ENCODE results near the gene RNF157.

Gene RNF157

DNA sequence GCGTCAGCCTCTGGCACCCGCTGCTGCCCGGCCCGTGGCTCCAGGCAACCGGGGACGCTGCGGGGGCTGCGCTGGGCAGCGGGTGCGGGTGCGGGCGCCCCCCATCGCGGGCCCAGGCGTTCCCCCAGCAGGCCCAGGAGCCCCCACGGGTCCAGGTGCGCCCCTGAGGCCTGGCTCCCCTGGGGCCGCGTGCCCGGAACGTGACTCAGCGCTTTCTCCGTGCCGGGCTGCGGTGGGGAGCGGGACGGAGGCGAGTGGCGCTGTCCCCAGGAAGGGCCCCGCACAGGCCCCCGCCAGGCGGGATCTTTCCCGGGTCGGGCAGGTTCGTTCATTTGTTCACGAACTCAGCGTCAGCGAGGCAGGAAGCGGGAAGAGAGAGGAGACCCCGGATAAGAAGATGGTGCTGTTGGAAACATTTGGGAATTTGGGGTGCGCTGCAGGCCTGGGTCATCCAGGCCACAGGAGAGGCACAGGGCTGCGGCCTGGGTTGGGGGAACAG, 118.3 kb downstream of the RNF157 start:
- DNase-seq = no peak

DNA sequence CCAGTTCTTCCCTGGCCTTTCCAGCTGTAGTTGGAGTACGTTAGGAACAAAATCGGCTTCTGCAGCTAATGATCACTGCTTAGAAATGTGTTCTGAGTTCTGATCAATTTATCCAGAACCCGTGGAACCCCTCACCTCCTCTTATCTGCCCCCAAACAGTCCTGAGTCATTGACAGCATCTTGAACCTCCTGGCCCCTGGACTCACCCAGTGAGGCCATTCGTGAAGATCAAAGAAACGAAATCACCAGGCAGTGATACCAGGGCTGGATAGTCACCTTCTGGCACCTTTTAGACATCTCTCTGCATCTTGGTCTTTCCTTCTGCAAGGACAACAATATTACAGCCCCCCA, 119.7 kb downstream of the RNF157 start:
- no peak for DNase-seq

DNA sequence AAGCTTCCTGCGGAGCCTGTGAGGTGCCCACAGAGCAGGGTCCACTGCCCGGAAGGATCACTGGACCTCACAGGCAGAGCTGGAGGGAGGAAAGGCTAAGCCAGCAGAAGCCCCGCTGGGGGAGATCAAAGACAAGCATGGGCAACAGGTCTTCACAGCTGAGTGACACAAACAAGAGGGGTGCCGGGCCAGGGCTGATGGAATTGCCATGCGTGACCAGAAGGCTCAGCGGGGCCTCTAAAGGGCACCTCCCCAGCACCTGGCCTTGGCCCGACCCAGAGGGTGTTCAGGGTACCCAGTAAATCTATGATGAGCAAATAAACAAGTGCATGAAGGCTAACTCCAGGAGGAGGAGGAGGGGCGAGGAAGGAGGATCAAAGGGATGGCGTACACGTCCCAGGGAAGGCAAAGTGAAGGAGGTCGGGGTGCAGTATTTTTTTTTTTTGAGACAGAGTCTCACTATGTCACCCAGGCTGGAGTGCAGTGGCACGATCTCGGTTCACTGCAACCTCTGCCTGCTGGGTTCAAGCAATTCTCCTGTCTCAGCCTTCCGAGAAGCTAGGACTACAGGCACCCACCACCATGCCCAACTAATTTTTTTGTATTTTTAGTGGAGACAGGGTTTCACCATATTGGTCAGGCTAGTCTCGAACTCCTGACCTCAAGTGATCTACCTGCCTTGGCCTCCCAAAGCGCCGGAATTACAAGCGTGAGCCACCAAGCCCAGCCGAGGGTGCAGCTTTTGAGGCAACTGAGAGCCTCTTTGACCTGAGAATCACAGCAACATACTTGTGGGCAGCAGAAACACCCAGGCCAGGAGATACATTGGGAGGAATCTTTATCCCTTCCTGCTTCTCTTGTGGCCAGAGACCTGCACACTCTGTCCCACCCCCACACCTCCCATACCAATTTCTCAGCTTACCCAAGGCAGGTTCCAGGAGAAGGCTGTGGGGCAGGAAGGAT, 120.6 kb downstream of the RNF157 start:
- no peak for DNase-seq

DNA sequence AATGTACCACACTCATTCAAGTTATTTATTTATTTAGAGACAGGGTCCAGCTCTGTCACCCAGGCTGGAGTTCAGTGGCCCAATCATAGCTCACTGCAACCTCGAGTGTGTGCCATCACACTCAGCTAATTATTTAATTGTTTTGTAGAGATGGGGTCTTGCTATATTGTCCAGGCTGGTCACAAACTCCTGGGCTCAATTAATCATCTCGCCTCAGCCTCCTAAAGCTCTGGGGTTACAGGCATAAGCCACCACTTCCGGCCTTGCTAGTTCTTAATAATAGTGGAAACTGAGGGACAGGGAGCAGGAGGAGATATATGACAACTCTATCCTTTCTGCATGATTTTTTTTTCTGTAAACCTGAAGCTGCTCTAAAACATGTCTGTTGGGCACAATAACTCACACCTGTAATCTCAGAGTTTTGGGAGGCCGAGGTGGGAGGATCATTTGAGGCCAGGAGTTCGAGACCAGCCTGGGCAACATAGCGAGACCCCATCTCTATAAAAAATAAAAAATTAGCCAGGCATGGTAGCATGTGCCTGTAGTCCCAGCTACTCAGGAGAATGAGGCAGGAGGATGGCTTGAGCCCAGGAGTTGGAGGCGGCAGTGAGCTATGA, 125.0 kb downstream of the RNF157 start:
- no peak for DNase-seq

DNA sequence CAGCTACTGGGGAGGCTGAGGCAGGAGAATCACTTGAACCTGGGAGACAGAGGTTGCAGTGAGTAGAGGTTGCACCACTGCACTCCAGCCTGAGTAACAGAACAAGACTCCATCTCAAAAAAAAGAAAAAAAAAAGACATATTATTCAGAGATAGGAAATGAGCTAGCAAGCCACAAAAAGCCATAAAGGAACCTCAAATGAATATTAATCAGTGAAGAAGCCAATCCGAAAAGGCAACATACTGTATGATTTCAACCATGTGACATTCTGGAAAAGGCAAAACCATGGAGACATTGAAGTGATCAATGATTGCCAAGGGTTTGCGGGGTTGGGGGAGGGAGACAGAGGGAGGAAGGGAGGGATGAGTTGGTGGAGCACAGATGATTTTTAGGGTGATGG, 128.3 kb downstream of the RNF157 start:
- no peak for DNase-seq

DNA sequence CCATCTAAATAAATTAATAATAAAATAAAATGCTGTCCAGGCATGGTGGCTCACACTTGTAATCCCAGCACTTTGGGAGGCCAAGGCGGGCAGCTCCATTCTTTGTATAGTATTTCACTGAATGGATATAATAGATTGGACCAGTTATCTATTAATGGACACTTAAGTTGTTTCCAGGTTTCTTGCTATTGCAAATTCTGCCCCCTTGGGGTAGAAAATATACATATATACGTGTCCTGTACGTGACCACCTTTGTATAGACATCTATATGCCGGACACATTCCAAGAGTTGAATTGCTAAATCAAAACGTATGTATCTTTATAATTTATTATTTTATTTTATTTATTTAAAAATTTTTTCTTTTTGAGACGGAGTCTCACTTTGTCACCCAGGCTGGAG, 132.8 kb downstream of the RNF157 start:
- DNase-seq = no peak

DNA sequence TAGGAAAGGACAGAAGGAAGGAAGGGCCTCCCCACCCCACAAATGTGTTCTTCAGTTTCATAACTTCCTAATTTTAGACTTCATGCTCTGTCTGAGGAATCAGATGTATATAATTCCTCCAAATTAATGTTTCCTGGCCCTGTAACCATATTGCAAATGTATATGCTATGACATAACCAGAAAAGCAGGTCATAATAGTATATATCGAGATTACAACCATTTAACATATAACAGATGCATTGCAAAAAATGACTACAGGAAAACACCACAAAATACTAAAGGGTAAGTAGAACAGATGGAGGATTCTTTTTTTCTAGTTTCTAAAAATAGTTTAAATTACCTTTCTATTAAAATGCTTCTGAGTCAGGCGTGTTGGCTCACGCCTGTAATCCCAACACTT, 133.6 kb downstream of the RNF157 start:
- no peak for DNase-seq

DNA sequence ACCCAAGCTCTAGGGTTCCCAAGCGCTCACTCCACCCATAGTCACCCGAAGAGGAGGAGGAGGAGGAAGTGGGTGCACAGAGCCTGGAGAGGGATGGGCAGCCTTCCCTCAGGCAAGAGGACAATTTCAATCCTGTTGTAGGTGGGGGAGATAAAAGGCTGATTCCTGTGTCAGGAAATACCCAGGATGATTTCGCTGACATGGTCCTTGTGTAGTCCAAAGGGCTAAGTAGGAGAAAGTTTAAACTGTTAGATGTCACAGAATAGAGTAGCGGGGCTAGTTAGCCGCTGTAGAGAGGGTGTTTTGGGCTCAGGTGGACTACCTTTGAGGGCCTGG, 135.4 kb downstream of the RNF157 start:
- DNase-seq = no peak

DNA sequence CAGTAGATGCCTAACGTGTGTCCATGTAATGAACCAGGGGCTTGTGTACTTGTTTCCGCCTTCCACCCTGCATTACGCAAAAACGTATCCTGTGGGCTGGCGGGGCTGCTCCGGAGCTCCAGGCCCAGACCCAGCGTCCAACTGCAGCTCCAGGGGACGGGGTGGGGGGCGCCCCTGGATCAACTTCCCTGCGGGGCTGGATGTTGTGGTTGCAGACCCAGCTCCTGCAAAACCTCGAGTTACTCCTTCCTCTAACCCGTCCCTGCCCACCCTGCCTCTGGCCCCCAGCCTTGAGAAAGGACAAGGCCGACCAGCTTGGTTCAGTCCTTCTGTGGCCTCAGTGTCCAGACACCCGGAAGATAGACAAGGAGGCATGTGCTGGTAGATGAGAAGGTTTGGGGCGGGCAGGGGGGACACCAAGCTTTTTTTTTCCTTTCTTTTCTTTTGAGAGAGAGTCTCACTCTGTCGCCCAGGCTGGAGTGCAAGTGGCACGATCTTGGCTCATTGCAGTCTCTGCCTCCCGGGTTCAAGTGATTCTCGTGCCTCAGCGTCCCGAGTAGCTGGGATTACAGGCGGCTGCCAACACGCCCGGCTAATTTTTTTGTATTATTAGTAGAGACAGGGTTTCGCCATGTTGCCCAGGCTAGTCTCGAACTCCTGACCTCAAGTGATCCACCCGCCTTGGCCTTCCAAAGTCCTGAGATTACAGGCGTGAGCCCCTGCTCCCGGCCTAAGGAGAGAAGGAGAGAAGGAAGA, 136.0 kb downstream of the RNF157 start:
- DNase-seq = no peak

DNA sequence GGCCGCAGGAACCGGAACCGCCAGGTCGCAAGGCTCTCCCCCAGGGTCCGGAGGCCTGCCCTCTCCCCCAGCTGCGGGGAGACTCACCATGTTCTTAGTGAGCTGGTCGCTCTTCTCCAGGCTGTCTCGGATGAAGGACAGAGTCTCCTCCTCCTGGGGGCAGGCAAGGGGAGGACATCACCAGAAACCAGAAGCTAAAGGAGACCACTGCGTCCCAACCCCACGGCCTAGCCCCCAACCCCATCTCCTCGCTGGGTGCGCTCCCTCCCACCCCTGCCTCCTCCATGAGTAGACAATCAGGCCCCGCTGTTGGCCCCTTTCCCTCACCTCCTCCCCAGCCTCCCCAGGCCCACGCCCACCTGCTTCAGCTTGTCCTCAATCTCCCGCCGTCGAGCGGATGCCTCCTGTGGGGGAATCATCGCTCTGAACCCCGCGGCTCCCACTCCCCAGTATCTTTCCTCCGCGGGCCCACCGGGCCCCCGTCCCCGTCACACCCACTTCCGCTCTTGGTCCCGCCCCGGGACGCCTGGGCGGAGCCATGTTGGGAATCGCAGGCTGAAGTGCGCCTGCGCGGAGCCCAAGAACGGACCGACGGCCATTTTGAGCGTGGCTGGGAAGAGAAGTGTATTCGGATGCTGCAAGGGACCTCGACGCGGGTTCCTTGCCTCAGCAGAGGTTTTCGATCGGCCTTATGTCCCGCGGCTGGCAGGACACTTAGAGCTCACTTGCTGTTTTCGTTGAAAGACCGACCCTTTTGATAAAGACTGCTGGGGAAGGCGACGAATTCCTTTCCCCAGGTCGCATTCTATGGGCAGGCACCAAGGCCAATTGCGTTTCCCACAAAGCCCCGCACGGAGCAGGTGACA, 136.8 kb downstream of the RNF157 start, which contains the start of gene EXOC7:
Gene EXOC7 (minus strand): TSS at position 514 of the 866 bp plus-strand sequence. CDS start 95 bp downstream, at position 419.
- peak; percentile 89 for DNase-seq

DNA sequence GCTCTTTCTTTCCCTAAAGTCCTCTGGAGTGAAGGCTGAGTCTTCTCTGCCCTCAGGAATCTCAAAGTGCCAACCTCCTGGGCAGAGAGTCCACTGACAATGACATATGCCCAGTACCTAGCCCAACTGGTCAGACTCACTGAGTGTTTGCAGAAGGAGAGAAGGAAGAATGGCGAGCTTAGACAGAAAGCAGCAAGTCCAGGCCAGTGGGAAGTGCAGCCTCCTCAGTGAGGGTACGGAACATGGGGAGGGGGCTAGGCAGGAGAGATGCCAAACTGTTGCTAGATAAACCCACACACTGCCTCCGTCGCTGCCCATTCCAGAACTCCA, 137.4 kb downstream of the RNF157 start:
- DNase-seq = no peak

DNA sequence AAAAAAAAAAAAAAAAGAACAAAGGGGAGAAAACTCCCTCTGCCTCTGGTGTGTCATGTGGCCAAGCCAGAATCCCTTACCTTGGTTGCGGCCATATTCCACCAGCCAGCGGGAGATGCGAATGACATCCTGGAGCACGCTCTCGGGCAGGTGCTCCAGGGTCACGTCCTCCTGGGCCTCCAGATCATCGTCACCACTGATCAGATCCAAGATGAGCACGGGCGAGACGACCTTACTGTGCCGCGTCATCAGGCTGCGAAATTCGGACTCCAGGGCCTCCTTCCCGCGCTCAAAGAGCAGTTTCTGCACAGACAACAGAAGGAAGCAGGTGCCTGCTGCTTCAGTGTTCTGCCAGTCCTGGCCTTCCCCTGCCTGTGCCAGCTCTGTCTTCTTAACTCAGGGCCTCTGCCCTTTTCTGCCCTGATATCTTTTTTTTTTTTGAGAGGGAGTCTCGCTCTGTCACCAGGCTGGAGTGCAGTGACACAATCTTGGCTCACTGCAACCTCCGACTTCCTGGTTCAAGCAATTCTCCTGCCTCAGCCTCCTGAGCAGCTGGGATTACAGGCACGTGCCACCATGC, 142.5 kb downstream of the RNF157 start:
- no peak for DNase-seq

DNA sequence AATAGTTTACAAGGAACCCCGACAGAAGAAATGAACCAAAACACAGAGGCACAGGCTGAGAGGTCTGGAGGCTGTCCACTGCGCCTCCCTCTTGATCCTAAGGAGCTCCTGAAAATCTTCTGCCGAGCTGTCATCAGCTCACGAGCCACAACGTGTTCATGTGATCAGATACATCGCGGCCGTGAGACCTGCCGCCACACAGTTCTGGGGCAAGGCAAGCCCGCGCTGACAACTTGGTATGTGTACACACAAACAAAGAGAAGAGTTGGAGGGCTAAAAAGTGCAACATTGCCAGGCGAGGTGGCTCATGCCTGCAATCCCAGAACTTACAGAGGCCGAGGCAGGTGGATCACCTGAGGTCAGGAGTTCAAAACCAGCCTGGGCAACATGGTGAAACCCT, 144.3 kb downstream of the RNF157 start:
- DNase-seq = no peak

DNA sequence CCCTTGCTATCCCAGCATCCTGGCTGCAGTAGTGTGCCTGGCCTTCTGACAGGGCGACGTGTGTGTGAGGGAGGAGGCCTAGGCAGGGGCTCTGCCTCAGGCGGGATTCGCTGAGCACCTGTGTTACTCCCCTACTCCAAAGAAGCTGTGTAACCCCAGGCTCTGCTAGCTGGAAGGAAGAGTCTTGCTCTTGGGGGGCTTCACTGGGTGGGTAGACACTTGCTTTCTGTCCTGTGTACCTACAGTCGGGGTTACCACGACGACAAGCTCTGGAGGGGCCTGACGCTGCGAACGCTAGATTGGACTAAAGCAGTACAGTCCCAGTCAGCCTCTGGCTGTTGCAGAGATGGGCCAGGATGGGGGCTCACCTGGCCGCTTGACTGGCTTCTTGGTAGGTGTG, 146.2 kb downstream of the RNF157 start:
- no peak for DNase-seq

DNA sequence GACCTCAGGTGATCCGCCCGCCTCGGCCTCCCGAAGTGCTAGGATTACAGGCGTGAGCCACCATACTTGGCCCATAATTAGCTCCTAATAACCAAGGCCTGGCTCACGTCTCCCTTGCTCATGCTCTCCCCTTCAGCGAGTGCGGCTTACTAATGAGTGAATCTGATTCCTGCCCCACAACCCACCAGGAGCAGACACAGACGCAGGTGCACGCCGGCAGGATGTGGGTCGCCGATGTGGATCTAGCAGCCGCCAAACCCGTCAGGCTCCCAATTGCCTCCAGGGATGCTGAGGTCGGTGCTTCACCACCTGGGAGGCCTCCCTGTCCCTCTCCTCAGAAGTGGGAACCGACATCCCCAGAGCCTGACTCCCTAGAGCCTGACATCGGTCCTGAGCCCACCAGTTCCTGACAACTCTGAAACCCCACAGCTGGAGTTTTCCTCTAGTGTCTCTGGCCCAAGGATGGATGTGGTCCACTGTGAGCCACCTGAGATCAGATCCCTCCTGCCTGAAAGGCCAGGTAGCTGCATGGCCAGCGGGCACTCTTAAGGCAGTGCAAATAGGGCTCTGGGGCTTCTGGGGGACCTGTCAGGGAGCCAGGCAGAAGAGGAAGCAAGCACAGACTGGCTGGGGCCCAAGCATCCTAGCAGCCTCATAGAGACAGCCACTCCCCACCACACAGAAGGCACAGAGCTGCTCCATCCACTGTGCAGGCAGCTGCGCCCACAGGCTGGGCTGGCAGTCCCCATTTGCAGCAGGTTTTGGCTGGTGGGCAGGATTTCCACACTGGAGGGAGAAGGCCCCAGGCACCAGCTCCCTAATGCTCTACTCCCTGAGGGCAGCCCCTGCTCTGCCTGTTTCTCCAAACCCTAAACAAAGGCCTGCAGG, 147.5 kb downstream of the RNF157 start:
- no peak for DNase-seq

All from activated CD4-positive, alpha-beta T cell treated with anti-CD3 and anti-CD28 coated beads for 1 hour (primary cell).